Retinal pigment epithelial cell (primary cell): ENCODE measurements around the gene MBNL2.

ENCODE experiments used
- DNase-seq: peaks from one replicate; pipeline ENCODE4 v3.0.0-alpha.2; 2010; ENCODE audit warnings: low read depth
- H3K4me3 ChIP-seq: 2 replicates; pipeline ENCODE4 v1.5.1; 2011; ENCODE audit warnings: mild to moderate bottlenecking, low read length, control low read depth, moderate library complexity
- CTCF ChIP-seq: conservative IDR thresholded peaks from 2 replicates; pipeline ENCODE4 v1.5.1; 2011; ENCODE audit warnings: low read depth, low read length, control low read depth, inconsistent platforms

Gene MBNL2

DNA sequence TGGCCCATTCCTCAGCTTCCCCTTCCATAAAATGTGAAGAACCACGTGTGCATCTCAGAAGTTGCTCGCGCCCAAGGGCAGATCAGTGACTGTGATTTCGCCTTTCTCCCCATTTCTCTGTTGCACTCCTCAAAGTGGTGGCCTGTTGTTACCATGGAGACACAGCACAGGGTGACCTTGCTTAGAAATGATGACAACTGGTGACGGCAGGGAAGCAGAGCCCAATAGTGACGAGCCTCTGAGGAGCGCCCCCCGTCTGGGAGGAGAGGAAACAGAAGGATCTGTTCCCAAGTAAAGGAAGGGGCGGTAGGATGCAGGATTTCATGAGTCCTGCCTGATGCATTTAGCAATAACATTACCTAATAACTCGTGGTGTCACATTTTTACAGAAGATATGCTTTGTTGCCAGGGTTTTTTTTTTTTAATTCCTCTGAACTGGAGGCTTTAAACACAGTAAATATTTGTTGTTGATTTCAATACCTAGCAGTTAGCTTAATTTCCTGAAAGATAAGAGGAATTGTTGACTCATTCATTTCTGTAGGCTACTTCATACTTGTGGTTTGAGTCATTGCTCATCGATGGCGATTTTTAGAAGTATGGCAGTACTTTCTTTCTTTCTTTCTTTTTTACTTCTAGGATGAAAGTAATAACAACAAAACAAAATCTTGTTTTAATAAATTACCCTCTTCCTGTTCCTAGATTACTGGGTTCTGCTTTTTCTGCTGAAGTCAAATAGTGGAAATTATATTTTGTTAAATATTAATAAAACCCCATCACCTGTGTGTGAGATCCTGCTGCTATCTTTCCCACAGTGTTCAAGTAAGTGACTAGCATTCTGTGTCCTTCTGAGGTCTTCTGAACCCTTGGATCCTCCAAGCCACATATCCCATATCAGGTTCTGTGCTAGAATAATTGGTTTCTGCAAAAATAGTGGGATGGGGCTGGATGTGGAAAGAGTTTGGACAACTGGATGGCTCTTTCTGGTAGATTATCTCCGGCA is 36.0 kb downstream of the MBNL2 start:
- peak; percentile 86 for DNase-seq
- peak; percentile 32 for TF ChIP-seq CTCF
- no peak overlapping the region for H3K4me3 ChIP-seq

GRCh38 chr13:97258801-97259200 is 36.7 kb downstream of the MBNL2 start:
- TF ChIP-seq CTCF: no peak
- H3K4me3 ChIP-seq: no peak overlapping the region

GRCh38 chr13:97259410-97259797 is 37.3 kb downstream of the MBNL2 start:
- no peak for TF ChIP-seq CTCF
- no peak for DNase-seq
- no peak overlapping the region for H3K4me3 ChIP-seq

More at GRCh38 chr13:97258801-97259200, 36.7 kb downstream of the MBNL2 start:
- DNase-seq: peak; percentile 66

DNA sequence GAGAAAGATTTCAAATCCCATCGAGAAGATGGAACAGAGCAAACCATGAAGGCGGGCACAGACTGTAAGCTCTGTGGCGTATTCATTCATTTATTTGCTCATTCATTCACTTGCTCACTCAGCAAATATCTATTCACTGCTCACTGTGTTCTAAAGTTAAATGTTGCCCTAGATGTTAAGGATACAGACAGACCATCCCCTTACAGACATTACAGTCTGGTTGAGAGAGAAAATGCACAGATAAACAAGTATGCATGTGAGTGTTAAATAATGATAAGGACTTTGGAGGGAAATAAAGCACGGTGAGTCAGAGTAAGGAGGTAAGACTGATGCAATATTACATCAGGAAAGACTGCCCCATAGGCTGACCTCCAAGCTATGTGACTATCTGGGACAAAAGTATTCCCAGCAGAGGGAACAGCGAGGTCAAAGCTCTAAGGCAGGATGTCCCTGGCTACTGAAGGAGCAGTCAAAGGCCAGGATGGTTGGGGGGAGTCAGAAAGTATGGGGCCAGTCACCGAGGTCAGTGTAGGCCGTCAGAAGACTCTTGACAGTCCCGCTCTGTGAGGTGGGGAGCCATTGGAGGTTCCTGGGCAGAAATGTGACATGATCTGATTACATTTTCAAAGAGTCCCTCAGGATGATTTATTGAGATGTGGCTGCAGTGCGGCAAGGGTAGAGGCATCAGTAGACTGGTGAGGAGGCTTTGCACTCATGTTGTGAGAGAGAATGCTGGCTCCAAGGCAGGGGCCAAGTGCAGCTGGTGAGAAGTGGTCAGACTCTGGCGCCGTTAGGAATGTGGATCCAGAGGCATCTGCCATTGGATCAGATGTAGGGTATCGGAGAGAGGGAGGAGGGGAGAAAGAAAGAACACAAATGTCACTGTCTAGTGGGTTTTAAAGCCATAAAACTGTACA is 37.9 kb downstream of the MBNL2 start:
- DNase-seq: no peak
- no peak for TF ChIP-seq CTCF
- H3K4me3 ChIP-seq: no peak overlapping the region

DNA sequence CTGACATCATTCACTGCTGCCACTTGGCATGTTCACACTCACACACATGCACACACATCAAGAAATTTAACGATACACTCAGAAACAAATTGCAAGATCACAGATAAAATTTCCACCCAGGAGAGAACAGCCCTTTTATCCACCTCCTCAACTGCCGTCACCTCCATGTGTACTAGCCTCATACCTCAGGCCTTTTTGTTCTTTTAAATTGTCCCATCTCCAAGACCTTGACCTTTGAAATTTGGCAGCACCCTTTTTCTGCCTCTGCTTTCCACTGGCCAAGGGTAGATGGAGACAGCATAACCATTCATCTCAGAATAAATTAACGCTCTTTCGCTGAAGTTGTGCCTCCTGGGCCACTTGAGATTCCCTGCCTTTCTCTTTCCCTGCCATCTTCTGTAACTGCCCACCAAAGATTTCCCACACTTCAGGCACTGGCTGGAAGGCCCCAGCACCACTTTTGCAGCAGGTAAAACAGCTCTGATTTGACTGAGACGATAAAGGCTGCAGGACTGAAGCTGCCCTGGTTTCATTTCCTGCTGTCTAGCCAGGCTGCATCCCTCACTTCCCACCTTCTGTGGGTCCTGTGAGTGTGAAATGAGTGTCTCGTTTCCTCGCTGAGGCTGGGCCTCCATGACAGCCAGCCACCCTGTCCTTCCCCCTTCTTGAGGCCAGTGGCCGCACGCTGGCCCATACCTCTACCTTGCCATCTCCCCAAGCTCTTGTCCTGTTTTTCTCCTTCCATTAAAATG is 39.3 kb downstream of the MBNL2 start:
- H3K4me3 ChIP-seq: no peak overlapping the region
- TF ChIP-seq CTCF: no peak
- DNase-seq: no peak

DNA sequence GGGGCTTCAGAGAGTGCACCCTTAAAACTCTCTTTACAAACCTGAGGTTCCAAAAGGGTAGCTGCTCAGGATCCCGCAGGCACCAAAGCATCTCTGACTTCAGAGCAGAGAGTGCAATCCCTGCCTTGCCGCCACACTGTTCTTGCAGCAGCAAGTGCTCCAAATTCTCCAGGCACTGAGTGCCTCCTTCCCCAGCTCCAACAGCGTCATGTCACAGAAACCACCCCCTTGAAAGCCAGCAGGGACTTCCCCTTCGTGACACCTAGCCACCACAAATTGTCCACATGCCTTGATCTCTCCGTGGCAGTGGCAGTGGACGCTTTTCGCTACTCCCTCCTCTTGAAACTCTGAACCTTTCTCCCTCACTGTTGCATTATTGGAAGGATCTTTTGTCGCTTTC is 39.9 kb downstream of the MBNL2 start:
- H3K4me3 ChIP-seq: no peak overlapping the region
- no peak for DNase-seq
- no peak for TF ChIP-seq CTCF
